Endothelial cell of umbilical vein (primary cell): ENCODE measurements around the gene RBM45.

Experiments used
- CTCF ChIP-seq, 2 donors: IDR thresholded peaks; 1 replicate in 1 of 2; 2 replicates in 1 of 2; pipeline ENCODE4 v1.5.1; 2011; ENCODE audit warnings: low read length in 2 of 2, mild to moderate bottlenecking in 2 of 2, moderate library complexity in 2 of 2, control low read depth in 1 of 2, inconsistent platforms in 1 of 2, low read depth in 1 of 2; ENCODE audit not compliant: insufficient read depth in 1 of 2; ENCODE audit errors: extremely low read depth in 1 of 2
- MAX ChIP-seq: IDR thresholded peaks from 2 replicates; pipeline ENCODE4 v1.6.1; 2011; ENCODE audit not compliant: insufficient read depth, insufficient read length
- POLR2A ChIP-seq: IDR thresholded peaks from 2 replicates; pipeline ENCODE4 v1.6.1; 2012; ENCODE audit warnings: low read depth, mild to moderate bottlenecking, control low read depth, low read length

GRCh38 chr2:178075006-178075326, 37.3 kb upstream of the RBM45 start:
- TF ChIP-seq CTCF (IDR thresholded peaks at IDR 0.05; ENCODE audit: extremely low read depth in 1 of 2, insufficient read depth in 1 of 2, low read depth in 1 of 2, low read length in 2 of 2) (no peak), MAX (no peak), POLR2A (no peak)
